Gastroesophageal sphincter (tissue), 3 donors: ENCODE measurements around the gene KCNC4.

ENCODE experiments used
- CTCF ChIP-seq, 4 experiments: fragments of 200-600 bp in 2 of 4; fragments of 450-650 bp in 2 of 4; sonication (generic) in 1 of 4; IDR thresholded peaks; one replicate each; pipeline ENCODE4 v1.5.1; 2017 to 2019; ENCODE audit warnings: antibody characterized with exemption in 4 of 4, mild to moderate bottlenecking in 2 of 4, moderate library complexity in 2 of 4
- POLR2A ChIP-seq, 2 donors: fragments of 450-650 bp; IDR thresholded peaks; one replicate each; pipeline ENCODE4 v1.6.1; 2017; ENCODE audit warnings: antibody characterized with exemption in 2 of 2, mild to moderate bottlenecking in 2 of 2, moderate library complexity in 1 of 2

- TF ChIP-seq POLR2A (IDR thresholded peaks at IDR 0.05) (no peak), CTCF (IDR thresholded peaks at IDR 0.05) (no peak)
Measured at GRCh38 chr1:110201157-110201825, 8.8 kb upstream of the KCNC4 start.
